Measurements from ENCODE around the gene DLX5.
A peak's percentile ranks its signal among the peaks of the same experiment; 100 is the strongest.
"Not testable (repeated sequence)": the region's sequence is repeated elsewhere in the genome, so short reads cannot be mapped to it uniquely, and the experiment has no call there.

The DLX5 gene

DNA sequence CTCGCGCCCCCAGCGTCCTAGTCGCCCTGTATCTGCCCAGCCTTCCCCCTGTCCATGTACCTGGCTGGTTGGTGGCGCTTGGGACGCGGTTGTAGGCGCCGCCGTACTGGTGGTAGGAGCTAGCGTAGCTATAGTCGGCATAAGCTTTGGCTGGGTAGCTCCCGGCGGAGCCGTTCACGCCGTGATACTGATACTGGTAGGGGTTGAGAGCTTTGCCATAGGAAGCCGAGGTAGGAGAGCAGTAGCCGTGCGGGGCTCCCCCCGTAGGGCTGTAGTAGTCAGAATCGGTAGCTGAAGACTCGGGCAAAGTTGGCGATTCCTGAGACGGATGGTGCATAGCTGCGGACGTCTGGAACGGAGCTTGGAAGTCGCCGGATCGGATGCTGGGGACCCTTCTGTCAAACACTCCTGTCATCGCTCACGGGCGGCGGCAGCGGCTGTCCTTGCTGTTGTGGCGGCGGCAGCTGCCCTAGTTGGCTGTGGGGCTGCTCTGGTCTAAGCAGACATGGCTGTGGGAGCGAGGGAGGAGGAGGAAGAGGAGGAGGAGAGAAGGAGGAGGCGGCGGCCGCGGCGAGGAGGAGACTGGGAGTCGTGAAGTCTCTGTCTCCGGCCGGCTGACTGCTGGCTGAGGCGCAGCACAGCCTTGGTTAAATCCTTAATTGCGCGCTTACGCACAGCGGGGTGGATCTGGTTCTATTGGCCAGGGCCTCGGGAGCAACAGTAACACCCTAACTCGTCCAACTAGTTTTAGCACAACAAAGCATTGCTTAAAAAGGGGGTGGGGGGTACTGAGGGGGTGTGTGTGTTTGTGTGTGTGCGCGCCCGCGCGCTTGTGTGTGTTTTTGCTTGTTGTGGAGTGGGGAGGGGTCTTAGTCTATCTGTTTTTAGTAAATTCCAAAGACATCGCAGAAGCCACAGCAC is at the start of gene DLX5:
Gene DLX5 (minus strand): TSS at position 623 of the 921 bp plus-strand sequence. CDS start 208 bp downstream, at position 415.
- no peak for DNase-seq (ENCODE audit: low read depth)

DNA sequence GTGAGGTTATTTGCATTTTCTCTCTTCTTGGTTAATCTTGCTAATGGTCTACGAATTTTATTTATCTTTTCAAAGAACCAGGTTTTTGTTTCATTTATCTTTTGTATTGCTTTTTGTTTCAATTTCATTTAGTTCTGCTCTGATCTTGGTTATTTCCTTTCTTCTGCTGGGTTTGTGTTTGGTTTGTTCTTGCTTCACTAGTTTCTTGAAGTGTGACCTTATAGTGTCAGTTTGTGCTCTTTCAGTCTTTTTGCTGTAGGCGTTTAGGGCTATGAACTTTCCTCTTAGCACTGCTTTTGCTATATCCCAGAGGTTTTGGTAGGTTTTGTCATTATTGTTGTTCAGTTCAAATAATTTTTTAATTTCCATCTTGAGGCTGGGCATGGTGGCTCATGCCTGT is 47.4 kb upstream of the DLX5 start:
- not testable (repeated sequence) for H3K4me3 ChIP-seq (ENCODE audit: low read length)

More for the DNA sequence above, at the start of gene DLX5:
- peak within 1 kb of the TSS; percentile 14 for H3K4me3 ChIP-seq (ENCODE audit: low read length)
- TF ChIP-seq, protein P1, sequence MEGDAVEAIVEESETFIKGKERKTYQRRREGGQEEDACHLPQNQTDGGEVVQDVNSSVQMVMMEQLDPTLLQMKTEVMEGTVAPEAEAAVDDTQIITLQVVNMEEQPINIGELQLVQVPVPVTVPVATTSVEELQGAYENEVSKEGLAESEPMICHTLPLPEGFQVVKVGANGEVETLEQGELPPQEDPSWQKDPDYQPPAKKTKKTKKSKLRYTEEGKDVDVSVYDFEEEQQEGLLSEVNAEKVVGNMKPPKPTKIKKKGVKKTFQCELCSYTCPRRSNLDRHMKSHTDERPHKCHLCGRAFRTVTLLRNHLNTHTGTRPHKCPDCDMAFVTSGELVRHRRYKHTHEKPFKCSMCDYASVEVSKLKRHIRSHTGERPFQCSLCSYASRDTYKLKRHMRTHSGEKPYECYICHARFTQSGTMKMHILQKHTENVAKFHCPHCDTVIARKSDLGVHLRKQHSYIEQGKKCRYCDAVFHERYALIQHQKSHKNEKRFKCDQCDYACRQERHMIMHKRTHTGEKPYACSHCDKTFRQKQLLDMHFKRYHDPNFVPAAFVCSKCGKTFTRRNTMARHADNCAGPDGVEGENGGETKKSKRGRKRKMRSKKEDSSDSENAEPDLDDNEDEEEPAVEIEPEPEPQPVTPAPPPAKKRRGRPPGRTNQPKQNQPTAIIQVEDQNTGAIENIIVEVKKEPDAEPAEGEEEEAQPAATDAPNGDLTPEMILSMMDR (conservative IDR thresholded peaks at IDR 0.05; ENCODE audit: low read depth, low read length), result no peak

DNA sequence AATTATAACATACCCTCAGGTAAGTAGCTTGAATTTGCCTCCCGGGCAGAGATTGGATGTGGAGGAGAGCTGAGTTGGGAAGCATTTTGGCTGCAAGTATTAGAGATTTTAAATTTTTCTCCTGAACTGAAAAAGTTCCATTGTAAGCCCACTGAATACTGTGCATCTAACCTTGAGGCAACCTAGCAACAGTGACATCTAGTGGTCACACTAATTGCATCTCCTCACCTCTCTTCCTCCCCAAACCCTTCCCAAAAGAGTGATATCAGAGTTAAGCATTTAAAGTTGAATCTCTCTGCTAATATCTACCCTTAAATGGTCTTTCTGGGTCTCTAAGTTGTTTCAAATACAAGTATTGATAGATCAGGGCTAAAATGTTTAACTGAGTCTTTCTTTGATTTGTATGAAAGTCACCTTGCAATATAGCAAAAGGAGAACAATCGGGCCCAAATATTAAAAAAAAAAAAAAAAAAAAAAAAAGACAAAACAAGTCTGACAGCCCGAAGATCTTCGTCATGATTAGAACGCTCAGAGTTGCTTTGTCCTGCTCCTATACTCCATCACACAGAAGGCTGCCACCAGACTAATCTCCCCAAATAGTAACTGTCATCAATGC is 40.4 kb upstream of the DLX5 start:
- no peak overlapping the region for H3K4me3 ChIP-seq (ENCODE audit: low read length)
- TF ChIP-seq, protein P1 (conservative IDR thresholded peaks at IDR 0.05; ENCODE audit: low read depth, low read length), result peak; percentile 83
- peak; percentile 9 for DNase-seq (ENCODE audit: low read depth)

More for the DNA sequence above, 47.4 kb upstream of the DLX5 start:
- DNase-seq (ENCODE audit: low read depth), result not testable (repeated sequence)

DNA sequence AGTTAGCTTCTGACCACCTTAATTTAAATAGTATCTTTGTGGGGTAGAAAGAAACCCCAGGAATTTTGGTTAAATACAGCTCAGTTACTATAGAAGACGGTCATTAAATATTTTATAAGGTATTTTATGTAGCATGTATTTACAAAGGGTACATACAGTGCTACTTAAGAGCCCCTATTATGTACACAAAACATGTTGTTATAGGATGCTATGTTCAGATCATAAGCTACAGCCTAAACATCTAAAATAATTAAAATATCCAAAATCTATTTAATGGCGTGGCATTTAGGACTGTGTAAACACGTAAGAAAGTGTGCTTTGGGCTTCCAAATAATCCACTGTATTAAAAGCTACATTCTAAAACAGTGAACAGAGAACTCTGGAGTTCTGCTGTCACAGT is 39.4 kb upstream of the DLX5 start:
- no peak for DNase-seq (ENCODE audit: low read depth)
- TF ChIP-seq, protein P1 (conservative IDR thresholded peaks at IDR 0.05; ENCODE audit: low read depth, low read length), result no peak
- no peak overlapping the region for H3K4me3 ChIP-seq (ENCODE audit: low read length)

DNA sequence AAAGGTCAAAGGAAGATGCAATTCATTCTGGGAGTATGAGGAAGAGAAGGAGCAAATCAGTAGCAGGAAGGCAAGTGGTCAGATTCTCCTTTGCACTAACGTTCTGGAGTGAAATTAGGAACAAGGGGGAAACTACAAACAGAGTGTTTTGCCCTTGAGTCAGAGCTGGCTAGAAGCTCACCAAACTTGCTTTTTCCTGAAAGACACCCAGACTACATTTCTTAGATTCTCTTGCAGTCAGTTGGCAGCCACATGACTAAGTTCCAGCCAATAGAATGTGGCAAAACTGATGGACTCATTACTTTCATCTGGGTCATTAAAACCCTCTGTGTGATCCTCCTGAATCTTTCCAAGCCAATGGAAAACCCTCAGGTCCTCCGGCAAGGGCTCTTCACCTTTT is 18.6 kb upstream of the DLX5 start:
- TF ChIP-seq, protein P1 (conservative IDR thresholded peaks at IDR 0.05; ENCODE audit: low read depth, low read length), result no peak
- no peak overlapping the region for H3K4me3 ChIP-seq (ENCODE audit: low read length)
- DNase-seq (ENCODE audit: low read depth), result no peak

DNA sequence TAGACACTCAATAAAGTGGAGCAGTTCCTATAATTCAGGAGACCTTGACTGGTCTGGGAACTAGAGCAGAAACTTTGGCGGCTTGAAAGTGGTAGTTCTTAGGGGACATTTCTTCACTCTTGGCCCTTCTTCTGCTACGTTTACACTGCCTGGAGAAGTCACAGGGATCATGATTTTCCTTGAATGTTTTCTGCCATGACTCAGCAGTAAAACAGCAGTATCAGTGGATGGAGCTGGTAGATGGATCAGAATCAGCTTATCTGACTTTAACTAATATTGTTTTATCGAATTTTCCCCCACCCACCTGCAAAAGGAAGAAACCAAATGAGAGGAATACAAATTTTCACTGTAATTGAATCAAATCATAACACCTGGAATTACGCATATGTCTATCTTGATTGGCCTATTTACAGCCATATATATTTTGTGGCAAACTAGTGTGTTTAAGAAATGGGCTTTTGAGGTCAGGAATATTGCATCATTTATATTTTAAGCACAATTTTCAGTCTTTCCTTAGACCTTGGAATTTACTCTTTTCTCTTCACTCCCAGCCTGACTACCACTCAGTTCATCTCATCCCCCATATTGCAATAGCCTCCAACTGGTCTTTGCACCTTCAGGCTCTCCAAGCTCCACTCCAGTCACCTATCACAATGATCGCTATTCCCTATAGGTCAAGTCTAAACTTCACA is 14.9 kb upstream of the DLX5 start:
- TF ChIP-seq, protein P1 (conservative IDR thresholded peaks at IDR 0.05; ENCODE audit: low read depth, low read length), result no peak
- H3K4me3 ChIP-seq (ENCODE audit: low read length), result no peak overlapping the region
- DNase-seq (ENCODE audit: low read depth), result no peak

DNA sequence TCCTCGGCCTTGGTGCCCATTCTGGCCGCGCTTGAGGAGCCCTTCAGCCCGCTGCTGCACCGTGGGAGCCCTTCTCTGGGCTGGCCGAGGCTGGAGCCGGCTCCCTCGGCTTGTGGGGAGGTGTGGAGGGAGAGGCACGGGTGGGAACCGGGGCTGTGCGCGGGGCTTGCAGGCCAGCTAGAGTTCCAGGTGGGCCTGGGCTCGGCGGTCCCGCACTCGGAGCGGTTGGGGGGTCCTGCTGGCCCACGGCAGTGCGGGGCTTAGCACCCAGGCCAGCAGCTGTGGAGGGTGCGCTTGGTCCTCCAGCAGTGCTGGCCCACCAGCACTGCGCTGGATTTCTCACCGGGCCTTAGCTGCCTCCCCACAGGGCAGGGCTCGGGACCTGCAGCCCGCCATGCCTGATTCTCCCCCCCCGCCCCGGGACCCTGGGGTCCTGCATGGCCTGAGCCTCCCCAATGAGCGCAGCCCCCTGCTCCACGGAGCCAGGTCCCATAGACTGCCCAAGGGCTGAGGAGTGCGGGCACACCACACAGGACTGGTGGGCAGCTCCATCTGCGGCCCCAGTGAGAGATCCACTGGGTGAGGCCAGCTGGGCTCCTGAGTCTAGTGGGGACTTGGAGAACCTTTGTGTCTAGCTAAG is 9.7 kb upstream of the DLX5 start:
- not testable (repeated sequence) for DNase-seq (ENCODE audit: low read depth); H3K4me3 ChIP-seq (ENCODE audit: low read length)

Data from retinal pigment epithelial cell (primary cell).